GM21619 (cell line): ENCODE data around the gene ARID5A.
"Not testable (repeated sequence)": the region's sequence is repeated elsewhere in the genome, so short reads cannot be mapped to it uniquely, and the experiment has no call there.

Experiments used
- ATAC-seq: cut with Tn5 transposase; IDR thresholded peaks from one replicate; pipeline ENCODE4 v1.9.1; 2021; ENCODE audit not compliant: unreplicated experiment

ARID5A gene

GRCh38 chr2:96538487-96539214 lies 2.1 kb downstream of the ARID5A start:
- no peak for ATAC-seq

DNA sequence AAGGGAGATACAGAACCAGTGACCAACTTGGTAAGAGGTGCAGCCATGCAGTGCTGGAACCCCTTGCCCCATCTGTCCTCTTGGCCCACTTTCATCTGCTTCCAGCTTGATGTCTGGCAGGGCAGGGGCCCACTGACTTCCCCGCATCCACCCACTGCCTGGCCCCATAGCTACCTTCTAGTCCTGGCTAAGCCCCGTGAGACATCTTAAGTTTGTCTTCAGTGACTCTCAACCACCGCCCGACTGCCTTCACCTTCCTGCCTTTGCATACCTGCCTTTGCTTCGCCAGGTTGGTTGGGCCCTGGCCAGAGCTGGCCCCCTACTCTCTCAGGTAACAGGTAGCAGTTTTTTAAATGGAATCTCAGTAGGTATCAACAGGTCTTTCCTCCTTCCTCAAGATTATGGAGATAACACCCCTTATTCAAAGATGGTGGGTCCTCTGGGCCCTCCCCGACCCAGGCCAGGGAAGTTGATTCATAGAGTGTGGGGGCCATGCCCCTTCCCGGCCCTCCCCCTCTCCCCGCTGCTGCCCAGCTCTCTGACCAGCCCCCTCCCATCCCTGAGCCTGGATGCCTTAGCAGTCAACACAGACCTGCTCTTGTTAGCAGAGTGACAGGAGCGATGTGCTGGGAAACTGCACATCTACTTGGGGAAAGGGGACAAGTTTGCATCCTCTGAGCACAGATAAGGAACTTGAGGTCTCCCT lies 2.8 kb downstream of the ARID5A start:
- no peak for ATAC-seq

- no peak for ATAC-seq
Observed at GRCh38 chr2:96540136-96540535, 3.6 kb downstream of the ARID5A start.

DNA sequence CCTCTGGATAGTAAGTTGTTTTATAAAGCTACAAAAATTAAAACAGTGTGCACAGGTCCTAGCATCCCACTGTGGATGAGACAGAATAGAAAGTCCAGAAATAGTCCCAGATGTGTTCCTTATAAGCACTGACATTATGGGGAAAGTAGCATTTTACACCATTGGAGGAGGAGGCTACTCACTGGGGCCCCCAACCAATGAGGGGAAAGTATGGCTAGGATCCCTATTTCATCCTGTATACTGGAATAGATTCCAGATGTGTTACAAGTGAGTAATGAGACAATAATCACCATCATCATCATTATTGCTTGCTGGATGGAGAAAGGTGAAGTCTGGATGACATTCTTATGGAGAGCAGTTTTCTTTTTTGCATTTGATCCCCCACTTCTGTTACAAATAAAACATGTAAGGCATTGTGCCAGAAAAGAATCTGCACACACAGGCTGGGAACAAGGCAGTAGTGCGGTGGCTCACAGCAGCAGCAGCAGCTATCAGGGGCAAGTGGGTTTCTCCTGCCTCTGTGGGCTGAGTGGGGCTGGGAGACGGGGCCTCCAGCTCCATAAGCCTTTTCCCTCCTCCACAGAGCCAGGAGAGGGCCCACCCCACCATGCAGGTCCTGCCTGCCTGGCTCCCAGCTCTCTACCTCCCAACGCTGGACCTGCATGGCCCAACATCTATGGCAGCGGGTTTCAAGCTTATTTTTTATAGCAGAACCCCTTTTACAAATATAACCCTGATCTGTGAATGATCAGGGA lies 5.0 kb downstream of the ARID5A start:
- ATAC-seq, result no peak

- ATAC-seq, result no peak
Observed at GRCh38 chr2:96542357-96542977, 5.9 kb downstream of the ARID5A start.

GRCh38 chr2:96546321-96546720 lies 9.8 kb downstream of the ARID5A start:
- no peak for ATAC-seq

- ATAC-seq, result no peak
Observed at GRCh38 chr2:96546797-96547196, 10.2 kb downstream of the ARID5A start.

GRCh38 chr2:96547203-96547641 lies 10.7 kb downstream of the ARID5A start:
- ATAC-seq, result no peak

DNA sequence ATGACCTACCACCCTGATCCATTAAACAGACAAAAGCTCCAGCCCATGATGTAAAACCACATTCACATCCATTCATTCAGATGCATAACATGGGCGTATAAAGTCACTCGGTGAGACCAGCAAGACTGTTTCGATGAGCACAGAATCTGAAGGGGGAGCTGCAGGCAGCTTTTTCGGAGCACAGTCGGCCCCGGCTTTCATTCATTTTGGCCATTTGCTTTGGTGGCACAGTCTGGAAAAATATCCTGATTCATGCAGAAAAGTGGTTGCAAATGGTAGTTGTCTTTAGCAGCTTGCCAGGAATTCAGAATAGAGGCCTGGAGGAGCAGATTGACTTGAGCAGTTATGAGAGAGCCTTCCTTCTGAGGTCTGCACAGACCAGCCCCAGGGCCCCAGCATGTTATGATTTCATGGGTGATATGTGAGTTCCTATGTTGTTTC lies 11.2 kb downstream of the ARID5A start:
- no peak for ATAC-seq

DNA sequence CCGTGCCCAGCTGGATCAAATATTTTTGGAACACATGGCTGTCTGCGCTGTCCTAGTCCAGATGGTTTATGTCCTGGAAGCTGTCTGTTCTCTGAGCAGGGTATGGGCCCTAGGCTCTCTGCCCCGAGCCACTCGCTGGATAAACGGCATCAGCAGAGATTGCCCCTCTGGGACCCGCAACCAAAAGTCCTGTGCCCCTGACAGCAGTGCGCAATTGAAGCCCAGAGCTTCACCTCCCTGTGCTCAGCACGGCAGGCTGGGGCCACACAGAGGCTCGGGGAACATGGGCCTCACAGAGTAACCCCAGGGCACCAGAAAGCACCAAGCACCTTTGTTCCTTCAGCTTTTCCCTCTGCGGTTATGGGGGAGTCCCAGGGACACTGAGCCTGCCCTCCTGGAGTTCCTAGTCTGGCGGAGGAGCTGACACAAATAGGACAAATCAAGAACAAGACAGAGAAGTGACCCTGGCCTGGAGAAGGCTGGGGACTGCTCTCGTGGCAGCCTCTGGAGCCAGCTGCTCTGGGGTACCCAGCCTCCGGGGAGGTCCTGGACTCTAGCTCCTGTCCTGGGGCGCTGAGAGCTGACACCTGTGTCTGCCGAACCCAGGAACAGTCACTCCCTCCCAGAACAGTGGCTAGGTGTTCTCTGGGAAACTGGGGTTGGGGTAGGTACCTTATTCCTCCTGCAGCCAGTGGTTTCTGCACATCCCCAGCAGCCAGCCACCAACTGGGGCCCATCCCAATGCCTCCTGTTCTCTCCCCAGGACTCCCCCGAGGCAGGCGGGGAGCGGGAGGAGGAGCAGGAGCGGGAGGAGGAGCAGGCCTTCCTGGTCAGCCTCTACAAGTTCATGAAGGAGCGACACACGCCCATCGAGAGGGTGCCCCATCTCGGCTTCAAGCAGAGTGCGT lies 12.3 kb downstream of the ARID5A start:
- no peak for ATAC-seq

GRCh38 chr2:96549466-96549785 lies 12.9 kb downstream of the ARID5A start:
- no peak for ATAC-seq

DNA sequence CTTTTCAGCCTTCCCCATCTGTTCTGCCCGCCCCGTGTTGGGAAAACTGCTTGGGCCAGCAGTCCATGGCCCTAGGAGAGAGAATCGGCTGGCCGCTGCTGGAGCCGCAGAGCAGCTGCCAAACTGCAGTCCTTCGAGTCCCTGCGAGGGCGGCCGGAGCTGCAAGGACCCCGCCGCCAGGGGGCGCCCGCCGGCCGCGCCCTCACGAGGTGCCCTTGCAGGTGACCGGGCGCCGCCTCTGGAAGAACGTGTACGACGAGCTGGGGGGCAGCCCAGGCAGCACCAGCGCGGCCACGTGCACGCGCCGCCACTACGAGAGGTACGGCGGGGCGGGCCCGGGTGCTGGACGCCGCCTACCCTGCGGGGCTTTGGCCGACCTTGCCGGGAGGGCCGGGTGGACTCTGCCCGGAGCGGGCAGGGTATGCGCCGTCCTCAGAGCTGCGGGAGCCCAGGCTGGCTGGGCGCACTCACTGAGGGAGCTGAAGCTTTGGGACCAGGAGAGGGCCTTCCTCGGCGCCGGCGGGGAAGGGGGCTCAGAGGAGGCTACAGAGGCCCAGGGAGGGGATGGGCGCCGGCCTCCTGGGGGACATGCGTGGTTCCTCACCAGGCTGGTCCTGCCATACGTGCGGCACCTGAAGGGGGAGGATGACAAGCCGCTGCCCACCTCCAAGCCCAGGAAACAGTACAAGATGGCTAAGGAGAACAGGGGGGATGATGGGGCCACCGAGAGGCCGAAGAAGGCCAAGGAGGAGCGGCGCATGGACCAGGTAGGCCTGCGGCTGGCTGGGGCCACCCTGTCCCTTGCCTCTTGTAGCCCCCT lies 13.6 kb downstream of the ARID5A start:
- ATAC-seq, result no peak

DNA sequence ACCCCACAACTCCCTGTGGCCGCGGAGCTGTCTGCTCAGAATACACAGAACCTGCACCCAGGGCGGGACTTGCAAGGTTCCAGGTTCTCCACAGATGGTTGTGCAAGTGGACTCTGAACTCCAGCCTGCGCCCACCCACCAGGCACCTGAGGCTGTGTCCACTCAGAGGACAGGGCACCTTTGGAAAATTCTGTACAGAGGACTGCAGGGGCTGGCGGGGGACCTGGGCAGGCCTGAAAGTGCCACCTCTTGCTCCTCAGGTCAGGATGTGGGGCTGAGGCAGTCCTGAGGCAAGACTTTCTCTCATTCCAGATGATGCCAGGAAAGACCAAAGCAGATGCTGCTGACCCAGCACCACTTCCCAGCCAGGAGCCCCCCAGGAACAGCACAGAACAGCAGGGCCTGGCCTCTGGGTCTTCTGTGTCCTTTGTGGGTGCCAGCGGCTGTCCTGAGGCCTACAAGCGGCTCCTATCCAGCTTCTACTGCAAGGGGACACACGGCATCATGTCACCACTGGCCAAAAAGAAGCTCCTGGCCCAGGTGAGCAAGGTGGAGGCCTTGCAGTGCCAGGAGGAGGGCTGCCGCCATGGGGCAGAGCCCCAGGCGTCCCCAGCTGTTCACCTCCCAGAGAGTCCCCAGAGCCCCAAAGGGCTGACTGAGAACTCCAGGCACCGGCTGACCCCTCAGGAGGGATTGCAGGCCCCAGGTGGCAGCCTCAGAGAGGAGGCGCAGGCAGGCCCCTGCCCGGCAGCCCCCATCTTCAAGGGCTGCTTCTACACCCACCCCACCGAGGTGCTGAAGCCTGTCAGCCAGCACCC lies 14.4 kb downstream of the ARID5A start:
- ATAC-seq, result no peak

DNA sequence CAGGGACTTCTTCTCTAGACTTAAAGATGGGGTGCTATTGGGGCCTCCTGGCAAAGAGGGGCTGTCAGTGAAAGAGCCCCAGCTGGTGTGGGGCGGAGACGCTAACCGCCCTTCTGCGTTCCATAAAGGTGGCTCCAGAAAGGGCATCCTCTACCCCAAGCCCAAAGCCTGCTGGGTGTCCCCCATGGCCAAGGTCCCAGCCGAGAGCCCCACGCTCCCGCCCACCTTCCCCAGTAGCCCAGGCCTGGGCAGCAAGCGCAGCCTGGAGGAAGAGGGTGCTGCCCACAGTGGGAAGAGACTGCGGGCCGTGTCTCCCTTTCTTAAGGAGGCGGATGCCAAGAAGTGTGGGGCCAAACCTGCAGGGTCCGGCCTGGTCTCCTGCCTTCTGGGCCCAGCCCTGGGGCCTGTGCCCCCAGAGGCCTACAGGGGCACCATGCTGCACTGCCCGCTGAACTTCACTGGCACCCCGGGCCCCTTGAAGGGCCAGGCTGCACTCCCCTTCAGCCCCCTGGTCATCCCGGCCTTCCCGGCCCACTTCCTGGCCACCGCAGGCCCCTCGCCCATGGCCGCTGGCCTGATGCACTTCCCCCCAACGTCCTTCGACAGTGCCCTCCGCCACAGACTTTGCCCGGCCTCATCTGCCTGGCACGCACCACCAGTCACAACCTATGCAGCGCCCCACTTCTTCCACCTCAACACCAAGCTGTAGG lies 15.2 kb downstream of the ARID5A start:
- ATAC-seq, result no peak

GRCh38 chr2:96552315-96553175 lies 16.0 kb downstream of the ARID5A start:
- ATAC-seq, result no peak

DNA sequence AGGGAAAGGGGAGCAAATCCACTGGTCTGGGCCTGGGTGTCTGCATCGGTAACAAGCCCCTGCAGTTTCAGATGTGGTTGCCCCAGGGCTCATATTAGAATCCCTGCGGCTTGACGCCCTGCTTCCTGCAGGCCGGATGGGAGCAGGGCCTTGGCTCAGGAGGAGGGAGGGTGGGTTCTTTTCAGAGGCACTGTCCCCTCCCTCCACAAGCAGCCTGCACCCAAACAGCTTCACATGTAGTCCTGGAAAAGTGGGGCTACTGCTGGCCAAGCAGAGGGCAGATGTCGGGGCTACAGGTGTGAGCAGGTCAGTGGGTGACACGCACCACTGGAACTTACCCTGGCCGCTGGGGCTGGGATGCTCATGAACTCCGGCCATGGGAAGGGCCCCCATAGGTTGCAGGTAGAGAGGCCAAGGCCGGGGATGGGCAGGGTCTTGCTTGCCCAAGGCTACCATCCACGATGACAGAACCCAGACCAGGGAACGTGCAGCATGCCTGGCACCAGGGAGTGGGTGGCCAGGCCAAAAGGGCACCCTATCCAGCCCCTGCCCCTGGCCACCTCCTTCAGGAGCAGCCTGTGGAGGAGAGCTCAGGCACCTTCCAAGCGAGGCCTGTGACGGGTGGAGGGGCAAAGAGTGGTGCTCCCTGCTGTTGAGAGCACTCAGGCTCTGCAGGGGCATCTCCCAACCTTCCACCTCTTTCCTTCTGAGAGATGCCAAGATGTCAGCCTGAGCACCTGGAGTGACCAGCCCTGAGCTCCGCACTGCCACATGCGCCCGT lies 16.8 kb downstream of the ARID5A start:
- ATAC-seq, result no peak

GRCh38 chr2:96553957-96554292 lies 17.4 kb downstream of the ARID5A start:
- not testable (repeated sequence) for ATAC-seq
